ENCODE measurements around the gene FAF1. TPM values are rescaled to one million over a fixed set of nuclear protein-coding genes. Genes with fewer than 3 reads are reported as not detected.

Gene FAF1
- total RNA-seq, 2 donors from 2014 or later: 25.5 to 68.6 TPM

DNA sequence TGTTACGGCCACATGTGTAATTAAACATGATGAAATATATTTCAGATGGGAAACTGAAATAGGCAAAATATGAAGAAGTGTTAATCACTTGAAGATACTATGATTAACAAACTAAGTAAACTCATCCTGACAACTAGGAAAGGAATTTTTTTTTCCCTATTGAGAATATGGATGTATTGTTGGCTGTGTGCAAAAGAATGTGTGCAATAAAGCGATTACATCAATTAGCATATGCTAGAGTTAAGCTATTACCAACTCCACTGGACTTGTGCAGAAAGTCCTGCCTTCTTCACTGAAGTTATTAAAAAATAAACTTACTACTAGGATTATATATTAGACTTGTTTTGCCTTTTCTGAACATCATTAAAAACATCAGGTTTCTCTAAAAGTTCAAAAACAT is 393.7 kb downstream of the FAF1 start:
- TF ChIP-seq, protein P1, sequence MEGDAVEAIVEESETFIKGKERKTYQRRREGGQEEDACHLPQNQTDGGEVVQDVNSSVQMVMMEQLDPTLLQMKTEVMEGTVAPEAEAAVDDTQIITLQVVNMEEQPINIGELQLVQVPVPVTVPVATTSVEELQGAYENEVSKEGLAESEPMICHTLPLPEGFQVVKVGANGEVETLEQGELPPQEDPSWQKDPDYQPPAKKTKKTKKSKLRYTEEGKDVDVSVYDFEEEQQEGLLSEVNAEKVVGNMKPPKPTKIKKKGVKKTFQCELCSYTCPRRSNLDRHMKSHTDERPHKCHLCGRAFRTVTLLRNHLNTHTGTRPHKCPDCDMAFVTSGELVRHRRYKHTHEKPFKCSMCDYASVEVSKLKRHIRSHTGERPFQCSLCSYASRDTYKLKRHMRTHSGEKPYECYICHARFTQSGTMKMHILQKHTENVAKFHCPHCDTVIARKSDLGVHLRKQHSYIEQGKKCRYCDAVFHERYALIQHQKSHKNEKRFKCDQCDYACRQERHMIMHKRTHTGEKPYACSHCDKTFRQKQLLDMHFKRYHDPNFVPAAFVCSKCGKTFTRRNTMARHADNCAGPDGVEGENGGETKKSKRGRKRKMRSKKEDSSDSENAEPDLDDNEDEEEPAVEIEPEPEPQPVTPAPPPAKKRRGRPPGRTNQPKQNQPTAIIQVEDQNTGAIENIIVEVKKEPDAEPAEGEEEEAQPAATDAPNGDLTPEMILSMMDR (IDR thresholded peaks at IDR 0.05): no peak
- Histone ChIP-seq H3K27ac (no peak overlapping the region), H3K27me3 (replicated peaks; ENCODE audit: insufficient read depth) (no peaks in the 10 kb centered on the region), H3K4me1 (ENCODE audit: control insufficient read depth in 1 of 2, low read depth in 2 of 2) (no peaks in the 10 kb centered on the region), H3K4me3 (no peak overlapping the region), H3K9me3 (no peaks in the 10 kb centered on the region), H3K36me3 (no peaks in the 10 kb centered on the region)
- ATAC-seq (ENCODE audit: insufficient number of reproducible peaks, low FRiP score, low read depth) (no peak), DNase-seq (ENCODE audit: low spot score) (no peak)

DNA sequence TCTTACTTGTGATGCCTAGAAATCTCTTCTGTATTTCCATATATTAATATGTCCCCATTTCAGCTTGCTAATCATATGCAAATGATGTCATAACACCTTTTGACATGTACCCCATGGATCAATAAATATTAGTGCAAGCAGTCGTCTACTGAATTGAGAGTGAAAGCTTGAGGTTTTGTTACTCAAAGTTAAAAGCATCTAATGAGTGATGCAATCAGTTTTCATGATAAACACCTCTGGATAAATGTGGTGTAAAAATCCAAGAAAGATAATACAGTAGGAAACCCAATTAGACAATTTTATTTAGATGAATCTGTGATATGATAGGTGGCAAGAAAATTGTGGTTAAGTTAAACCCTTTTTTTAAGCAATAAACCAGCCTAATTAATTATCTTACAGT is 395.6 kb downstream of the FAF1 start:
- Histone ChIP-seq H3K4me1 (ENCODE audit: control insufficient read depth in 1 of 2, low read depth in 2 of 2) (no peaks in the 10 kb centered on the region), H3K36me3 (no peaks in the 10 kb centered on the region), H3K4me3 (no peak overlapping the region), H3K27ac (no peak overlapping the region), H3K27me3 (replicated peaks; ENCODE audit: insufficient read depth) (no peaks in the 10 kb centered on the region), H3K9me3 (no peaks in the 10 kb centered on the region)
- no peak for ATAC-seq (ENCODE audit: insufficient number of reproducible peaks, low FRiP score, low read depth)
- TF ChIP-seq, protein P1 (IDR thresholded peaks at IDR 0.05): no peak
- no peak for DNase-seq (ENCODE audit: low spot score)

DNA sequence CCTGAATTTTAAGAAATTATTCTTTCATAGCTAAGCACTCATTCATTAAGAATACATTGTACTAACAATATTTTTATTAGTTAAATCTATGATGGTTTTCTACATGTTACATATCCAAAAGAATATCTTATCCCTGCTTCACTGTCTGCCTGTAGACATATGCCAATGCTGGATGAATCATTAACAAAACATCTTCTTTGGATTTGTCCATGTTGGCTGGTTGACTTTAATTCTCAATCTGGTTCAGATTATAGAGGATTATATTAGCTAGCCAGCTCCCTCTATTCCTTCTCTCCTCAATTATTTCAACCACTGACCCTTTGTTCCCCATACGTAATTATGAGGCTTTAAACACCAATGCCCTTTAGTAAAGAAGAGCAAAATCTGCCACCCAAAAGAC is 398.0 kb downstream of the FAF1 start:
- Histone ChIP-seq H3K27ac (no peak overlapping the region), H3K4me1 (ENCODE audit: control insufficient read depth in 1 of 2, low read depth in 2 of 2) (no peaks in the 10 kb centered on the region), H3K9me3 (no peaks in the 10 kb centered on the region), H3K36me3 (no peaks in the 10 kb centered on the region), H3K27me3 (replicated peaks; ENCODE audit: insufficient read depth) (no peaks in the 10 kb centered on the region), H3K4me3 (no peak overlapping the region)
- no peak for DNase-seq (ENCODE audit: low spot score)
- TF ChIP-seq, protein P1 (IDR thresholded peaks at IDR 0.05): no peak
- ATAC-seq (ENCODE audit: insufficient number of reproducible peaks, low FRiP score, low read depth): no peak

DNA sequence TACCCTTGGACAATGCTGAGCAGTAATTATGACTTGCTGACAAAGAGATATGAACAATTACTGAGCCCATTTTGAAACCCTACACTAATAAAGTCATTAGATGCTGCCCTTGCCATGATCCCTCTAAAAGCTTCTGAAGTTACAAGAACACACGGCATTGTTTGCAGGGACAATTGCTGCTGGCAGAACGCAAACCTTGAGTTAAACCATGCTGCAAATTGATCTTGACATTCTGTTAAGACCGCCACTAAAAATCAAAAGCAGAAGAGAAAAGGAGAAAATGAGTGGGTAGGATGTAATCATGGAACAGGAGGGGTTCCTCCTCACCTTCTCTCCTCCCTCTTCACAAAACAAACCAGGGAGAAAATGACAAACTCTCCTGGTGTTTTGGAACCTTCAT is 400.6 kb downstream of the FAF1 start:
- Histone ChIP-seq H3K36me3 (no peaks in the 10 kb centered on the region), H3K9me3 (no peaks in the 10 kb centered on the region), H3K27ac (no peak overlapping the region), H3K27me3 (replicated peaks; ENCODE audit: insufficient read depth) (no peaks in the 10 kb centered on the region), H3K4me1 (ENCODE audit: control insufficient read depth in 1 of 2, low read depth in 2 of 2) (no peaks in the 10 kb centered on the region), H3K4me3 (no peak overlapping the region)
- ATAC-seq (ENCODE audit: insufficient number of reproducible peaks, low FRiP score, low read depth): no peak
- TF ChIP-seq, protein P1 (IDR thresholded peaks at IDR 0.05): no peak
- no peak for DNase-seq (ENCODE audit: low spot score)

DNA sequence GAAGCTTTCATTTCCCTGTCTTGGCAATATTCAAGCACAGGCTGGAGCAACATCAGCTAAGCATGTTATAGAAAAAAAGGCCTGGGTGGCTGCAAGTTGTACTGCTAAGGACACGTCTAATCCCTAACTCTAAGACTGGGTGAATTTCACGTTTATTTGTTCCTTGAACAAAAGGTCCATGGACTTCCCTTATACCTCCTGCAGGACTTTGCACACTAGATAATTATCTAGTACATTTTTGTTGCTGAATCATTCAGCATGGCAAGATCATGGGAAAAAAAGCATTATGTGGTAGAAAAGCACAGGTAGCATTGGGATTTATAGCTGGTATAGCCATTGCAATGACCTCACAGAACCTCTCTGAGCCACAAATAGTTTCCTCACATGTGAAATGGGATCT is 406.1 kb downstream of the FAF1 start:
- H3K4me1 ChIP-seq (ENCODE audit: control insufficient read depth in 1 of 2, low read depth in 2 of 2): no peaks in the 10 kb centered on the region

More for the DNA sequence above, 406.1 kb downstream of the FAF1 start:
- DNase-seq (ENCODE audit: low spot score) (no peak), ATAC-seq (ENCODE audit: insufficient number of reproducible peaks, low FRiP score, low read depth) (no peak)
- no peak overlapping the region for H3K27ac ChIP-seq
- no peaks in the 10 kb centered on the region for H3K27me3 ChIP-seq (replicated peaks; ENCODE audit: insufficient read depth)
- no peaks in the 10 kb centered on the region for H3K9me3 ChIP-seq
- TF ChIP-seq, protein P1 (IDR thresholded peaks at IDR 0.05): no peak
- H3K36me3 ChIP-seq: no peaks in the 10 kb centered on the region
- H3K4me3 ChIP-seq: no peak overlapping the region

Data from thoracic aorta (tissue), 2 donors.